GM18511 (cell line): ENCODE measurements around the gene EXOC3.
"Not testable (repeated sequence)": the region's sequence is repeated elsewhere in the genome, so short reads cannot be mapped to it uniquely, and the experiment has no call there.

Source experiments
- ATAC-seq: cut with Tn5 transposase; IDR thresholded peaks from one replicate; pipeline ENCODE4 v1.9.1; 2021; ENCODE audit warnings: mild to moderate bottlenecking, moderate library complexity; ENCODE audit not compliant: unreplicated experiment

The EXOC3 gene

GRCh38 chr5:472076-472655, 29.2 kb downstream of the EXOC3 start:
- peak; percentile 23 for ATAC-seq

GRCh38 chr5:472656-473550, 29.9 kb downstream of the EXOC3 start:
- peak; percentile 74 for ATAC-seq

GRCh38 chr5:473551-474192, 30.7 kb downstream of the EXOC3 start:
- ATAC-seq, result peak; percentile 26

- ATAC-seq, result not testable (repeated sequence)
These were observed 31.4 kb downstream of the EXOC3 start for GRCh38 chr5:474232-474839.

GRCh38 chr5:474840-475661, 32.1 kb downstream of the EXOC3 start:
- no peak for ATAC-seq

GRCh38 chr5:475704-476101, 32.7 kb downstream of the EXOC3 start:
- no peak for ATAC-seq

GRCh38 chr5:476102-476813, 33.3 kb downstream of the EXOC3 start:
- no peak for ATAC-seq

- no peak for ATAC-seq
These were observed 33.8 kb downstream of the EXOC3 start for GRCh38 chr5:476814-477175.

GRCh38 chr5:477247-477646, 34.3 kb downstream of the EXOC3 start:
- no peak for ATAC-seq

GRCh38 chr5:477871-478270, 34.9 kb downstream of the EXOC3 start:
- no peak for ATAC-seq

- no peak for ATAC-seq
These were observed 35.5 kb downstream of the EXOC3 start for GRCh38 chr5:478369-478981.

- no peak for ATAC-seq
These were observed 36.1 kb downstream of the EXOC3 start for GRCh38 chr5:478982-479535.

GRCh38 chr5:479566-480319, 36.8 kb downstream of the EXOC3 start:
- ATAC-seq, result no peak

GRCh38 chr5:481347-481746, 38.4 kb downstream of the EXOC3 start:
- no peak for ATAC-seq

- ATAC-seq, result no peak
These were observed 39.0 kb downstream of the EXOC3 start for GRCh38 chr5:482021-482420.

GRCh38 chr5:482506-482905, 39.5 kb downstream of the EXOC3 start:
- no peak for ATAC-seq

- ATAC-seq, result no peak
These were observed 40.0 kb downstream of the EXOC3 start for GRCh38 chr5:483011-483410.

GRCh38 chr5:483434-484140, 40.6 kb downstream of the EXOC3 start:
- ATAC-seq, result no peak
